HL-60 (cell line): ENCODE data around the gene ABCA7.

Experiments
- DNase-seq, 2 experiments: peaks; one replicate each; pipeline ENCODE4 v3.0.0-alpha.2; 2010 to 2020; ENCODE audit warnings: low read depth in 1 of 2, low spot score in 1 of 2
- H3K27ac ChIP-seq: fragments of 250-450 bp; sonication (Bioruptor Pico); replicated peaks from 2 replicates; pipeline ENCODE4 v1.5.1; 2020; ENCODE audit warnings: mild to moderate bottlenecking, moderate library complexity
- H3K27me3 ChIP-seq: fragments of 250-450 bp; sonication (Bioruptor Pico); 2 replicates; pipeline ENCODE4 v1.5.1; 2021; ENCODE audit warnings: mild to moderate bottlenecking, moderate library complexity; ENCODE audit not compliant: insufficient read depth, poor library complexity, severe bottlenecking
- H3K4me3 ChIP-seq: replicated peaks from 2 replicates; pipeline ENCODE4 v1.5.1; 2011; ENCODE audit warnings: mild to moderate bottlenecking, control low read depth, low read length; ENCODE audit not compliant: insufficient read depth
- CTCF ChIP-seq: IDR thresholded peaks from one replicate; pipeline ENCODE4 v1.5.1; 2011; ENCODE audit warnings: low read length, control low read depth, inconsistent platforms; ENCODE audit not compliant: insufficient read depth
- GABPA ChIP-seq: IDR thresholded peaks from 2 replicates; pipeline ENCODE4 v1.6.1; 2012; ENCODE audit warnings: low read depth
- POLR2AphosphoS5 ChIP-seq: IDR thresholded peaks from 2 replicates; pipeline ENCODE4 v1.6.1; 2012; ENCODE audit warnings: low read depth
- REST ChIP-seq: IDR thresholded peaks from 2 replicates; pipeline ENCODE4 v1.6.1; 2012; ENCODE audit warnings: low read depth; ENCODE audit not compliant: insufficient replicate concordance
- SPI1 ChIP-seq: IDR thresholded peaks from 2 replicates; pipeline ENCODE4 v1.6.1; 2012; ENCODE audit warnings: low read depth, mild to moderate bottlenecking, borderline replicate concordance

Gene ABCA7

GRCh38 chr19:1109697-1110671 lies 70.1 kb downstream of the ABCA7 start:
- no peak overlapping the region for H3K27ac ChIP-seq
- H3K4me3 ChIP-seq, result no peak overlapping the region
- DNase-seq, result no peak
- TF ChIP-seq POLR2AphosphoS5 (no peak), CTCF (no peak), GABPA (no peak), SPI1 (no peak)
- H3K27me3 ChIP-seq, result no peaks in the 10 kb centered on the region

GRCh38 chr19:1110809-1111640 lies 71.1 kb downstream of the ABCA7 start:
- Histone ChIP-seq H3K27me3 (no peaks in the 10 kb centered on the region), H3K27ac (no peak overlapping the region), H3K4me3 (no peak overlapping the region)
- TF ChIP-seq REST (no peak), SPI1 (no peak), CTCF (no peak), GABPA (no peak), POLR2AphosphoS5 (no peak)
- no peak for DNase-seq

GRCh38 chr19:1111641-1112267 lies 71.8 kb downstream of the ABCA7 start:
- no peak for DNase-seq
- Histone ChIP-seq H3K27me3 (no peaks in the 10 kb centered on the region), H3K27ac (no peak overlapping the region), H3K4me3 (no peak overlapping the region)
- no peak for TF ChIP-seq SPI1
- TF ChIP-seq POLR2AphosphoS5, result no peak
- TF ChIP-seq GABPA, result no peak

- TF ChIP-seq REST (no peak), CTCF (no peak), GABPA (no peak), POLR2AphosphoS5 (no peak), SPI1 (no peak)
- Histone ChIP-seq H3K27me3 (no peaks in the 10 kb centered on the region), H3K4me3 (no peak overlapping the region), H3K27ac (no peak overlapping the region)
- DNase-seq, result no peak
Measured at GRCh38 chr19:1112268-1113029, 72.5 kb downstream of the ABCA7 start.
